Cardiac muscle cell (in vitro differentiated cells and primary cell): ENCODE data around the gene SHROOM3. TPM values are rescaled to one million over a fixed set of nuclear protein-coding genes. Genes with fewer than 3 reads are reported as not detected.
"Not testable (repeated sequence)": the region's sequence is repeated elsewhere in the genome, so short reads cannot be mapped to it uniquely, and the experiment has no call there.

Source experiments
- DNase-seq, 2 donors: peaks; one replicate each; pipeline versions ENCODE4 v3.0.0 to v3.0.0-alpha.2; 2010 to 2017; ENCODE audit warnings: low read depth in 1 of 2, low spot score in 1 of 2
- H3K27ac ChIP-seq: fragments of 200-600 bp; sonication (generic); 2 replicates; pipeline ENCODE4 v1.5.1; 2016
- H3K27me3 ChIP-seq: fragments of 200-600 bp; sonication (generic); 2 replicates; pipeline ENCODE4 v1.6.0; 2016; ENCODE audit warnings: control low read depth
- H3K36me3 ChIP-seq: fragments of 200-600 bp; sonication (generic); 2 replicates; pipeline ENCODE4 v1.5.1; 2016; ENCODE audit warnings: control low read depth
- H3K4me1 ChIP-seq: fragments of 200-600 bp; sonication (generic); 2 replicates; pipeline ENCODE4 v1.8.1; 2017; ENCODE audit warnings: low read depth, mild to moderate bottlenecking, mixed run types
- H3K4me3 ChIP-seq: fragments of 200-600 bp; sonication (generic); 2 replicates; pipeline ENCODE4 v1.5.1; 2016; ENCODE audit warnings: mild to moderate bottlenecking
- H3K9me3 ChIP-seq: fragments of 200-600 bp; sonication (generic); 2 replicates; pipeline ENCODE4 v1.5.1; 2017; ENCODE audit warnings: low read depth, mild to moderate bottlenecking, control low read depth
- polyA plus RNA-seq: library from polyadenylated mRNA; unstranded; fragments of >200 nt; fragmentation: Nextera tagmentation; extraction: Ambion mirVana; gene quantifications from 2 replicates; pipeline ENCODE4 v1.2.1, GENCODE V29; 2016
- total RNA-seq: library from RNA; depleted of rRNA; stranded (reverse); fragments of >200 nt; gene quantifications from 2 replicates; pipeline ENCODE4 v1.2.3, GENCODE V29; 2016
- TF ChIP-seq, protein P1 (sequence below): IDR thresholded peaks from 2 replicates; pipeline ENCODE4 v1.5.1; 2012; ENCODE audit warnings: low read depth, mild to moderate bottlenecking, low read length

Gene SHROOM3
- total and polyA plus RNA-seq, 2 experiments from 2014 or later: 13.7 to 47.7 TPM

- TF ChIP-seq, protein P1, sequence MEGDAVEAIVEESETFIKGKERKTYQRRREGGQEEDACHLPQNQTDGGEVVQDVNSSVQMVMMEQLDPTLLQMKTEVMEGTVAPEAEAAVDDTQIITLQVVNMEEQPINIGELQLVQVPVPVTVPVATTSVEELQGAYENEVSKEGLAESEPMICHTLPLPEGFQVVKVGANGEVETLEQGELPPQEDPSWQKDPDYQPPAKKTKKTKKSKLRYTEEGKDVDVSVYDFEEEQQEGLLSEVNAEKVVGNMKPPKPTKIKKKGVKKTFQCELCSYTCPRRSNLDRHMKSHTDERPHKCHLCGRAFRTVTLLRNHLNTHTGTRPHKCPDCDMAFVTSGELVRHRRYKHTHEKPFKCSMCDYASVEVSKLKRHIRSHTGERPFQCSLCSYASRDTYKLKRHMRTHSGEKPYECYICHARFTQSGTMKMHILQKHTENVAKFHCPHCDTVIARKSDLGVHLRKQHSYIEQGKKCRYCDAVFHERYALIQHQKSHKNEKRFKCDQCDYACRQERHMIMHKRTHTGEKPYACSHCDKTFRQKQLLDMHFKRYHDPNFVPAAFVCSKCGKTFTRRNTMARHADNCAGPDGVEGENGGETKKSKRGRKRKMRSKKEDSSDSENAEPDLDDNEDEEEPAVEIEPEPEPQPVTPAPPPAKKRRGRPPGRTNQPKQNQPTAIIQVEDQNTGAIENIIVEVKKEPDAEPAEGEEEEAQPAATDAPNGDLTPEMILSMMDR: no peak
- Histone ChIP-seq H3K4me1 (no peaks in the 10 kb centered on the region), H3K36me3 (no peaks in the 10 kb centered on the region), H3K27ac (no peak overlapping the region), H3K4me3 (no peak overlapping the region), H3K9me3 (no peaks in the 10 kb centered on the region), H3K27me3 (no peaks in the 10 kb centered on the region)
- peak in 1 of 2 donors; percentile 67 for DNase-seq
Measured at GRCh38 chr4:76449362-76449767, 14.3 kb downstream of the SHROOM3 start.

- H3K36me3 ChIP-seq: no peaks in the 10 kb centered on the region
- H3K9me3 ChIP-seq: no peaks in the 10 kb centered on the region
- no peak overlapping the region for H3K27ac ChIP-seq
- DNase-seq: peak in 1 of 2 donors; percentile 80
- no peaks in the 10 kb centered on the region for H3K4me1 ChIP-seq
- TF ChIP-seq, protein P1: no peak
- no peak overlapping the region for H3K4me3 ChIP-seq
- no peaks in the 10 kb centered on the region for H3K27me3 ChIP-seq
Measured at GRCh38 chr4:76449833-76450232, 14.8 kb downstream of the SHROOM3 start.

DNA sequence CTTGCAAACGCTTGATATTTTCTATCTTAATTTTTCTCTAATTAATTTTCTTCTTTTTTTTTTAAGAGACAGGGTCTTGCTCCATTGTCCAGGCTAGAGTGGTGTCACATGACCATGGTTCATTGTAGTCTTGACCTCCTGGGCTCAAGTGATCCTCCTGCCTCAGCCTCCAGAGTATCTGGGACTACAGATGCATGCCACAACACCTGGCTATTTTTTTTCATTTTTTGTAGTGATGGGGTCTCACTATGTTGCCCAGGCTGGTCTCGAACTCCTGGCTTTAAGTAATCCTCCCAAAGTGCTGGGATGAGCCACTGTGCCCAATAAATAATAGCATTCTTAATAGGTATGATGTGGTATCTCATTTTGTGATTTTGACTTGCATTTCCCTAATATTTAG lies 18.2 kb downstream of the SHROOM3 start:
- TF ChIP-seq, protein P1: no peak
- no peaks in the 10 kb centered on the region for H3K4me1 ChIP-seq
- H3K27me3 ChIP-seq: no peaks in the 10 kb centered on the region
- H3K9me3 ChIP-seq: no peaks in the 10 kb centered on the region
- no peak for DNase-seq
- H3K27ac ChIP-seq: no peak overlapping the region
- no peak overlapping the region for H3K4me3 ChIP-seq
- no peaks in the 10 kb centered on the region for H3K36me3 ChIP-seq

DNA sequence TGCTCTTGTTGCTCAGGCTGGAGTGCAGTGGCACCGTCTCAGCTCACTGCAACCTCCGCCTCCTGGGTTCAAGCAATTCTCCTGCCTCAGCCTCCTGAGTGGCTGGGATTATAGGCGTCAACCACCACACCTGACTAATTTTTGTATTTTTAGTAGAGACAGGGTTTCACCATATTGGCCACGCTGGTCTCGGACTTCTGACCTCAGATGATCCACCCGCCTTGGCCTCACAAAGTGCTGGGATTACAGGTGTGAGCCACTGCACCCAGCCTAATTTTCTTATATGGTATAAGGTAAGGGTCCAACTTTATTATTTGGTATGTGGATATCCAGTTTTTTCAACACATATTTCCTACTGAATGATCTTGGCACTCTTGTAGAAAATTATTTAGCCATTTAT lies 19.0 kb downstream of the SHROOM3 start:
- not testable (repeated sequence) for H3K4me3 ChIP-seq, H3K27ac ChIP-seq, H3K27me3 ChIP-seq, H3K36me3 ChIP-seq, H3K4me1 ChIP-seq, H3K9me3 ChIP-seq, DNase-seq

DNA sequence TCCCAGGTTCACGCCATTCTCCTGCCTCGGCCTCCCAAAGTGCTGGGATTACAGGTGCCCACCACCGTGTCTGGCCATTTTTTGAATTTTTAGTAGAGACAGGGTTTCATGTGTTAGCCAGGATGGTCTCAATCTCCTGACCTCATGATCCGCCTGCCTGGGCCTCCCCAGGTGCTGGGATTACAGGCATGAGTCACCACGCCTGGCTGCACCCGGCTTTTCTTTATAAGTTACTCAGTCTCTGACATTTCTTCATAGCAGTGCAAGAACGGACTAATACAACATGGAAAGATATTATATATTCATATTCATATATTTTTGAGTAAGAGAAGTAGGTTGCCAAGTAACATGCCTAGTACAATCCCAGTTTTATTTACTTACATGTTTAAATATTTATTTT lies 22.9 kb downstream of the SHROOM3 start:
- peaks cover 11% of the 10 kb centered on the region for H3K4me1 ChIP-seq
- no peaks in the 10 kb centered on the region for H3K9me3 ChIP-seq
- no peak overlapping the region for H3K27ac ChIP-seq
- no peak overlapping the region for H3K4me3 ChIP-seq
- DNase-seq: peak in 1 of 2 donors; percentile 34
- no peaks in the 10 kb centered on the region for H3K36me3 ChIP-seq
- H3K27me3 ChIP-seq: no peaks in the 10 kb centered on the region
- TF ChIP-seq, protein P1: no peak

DNA sequence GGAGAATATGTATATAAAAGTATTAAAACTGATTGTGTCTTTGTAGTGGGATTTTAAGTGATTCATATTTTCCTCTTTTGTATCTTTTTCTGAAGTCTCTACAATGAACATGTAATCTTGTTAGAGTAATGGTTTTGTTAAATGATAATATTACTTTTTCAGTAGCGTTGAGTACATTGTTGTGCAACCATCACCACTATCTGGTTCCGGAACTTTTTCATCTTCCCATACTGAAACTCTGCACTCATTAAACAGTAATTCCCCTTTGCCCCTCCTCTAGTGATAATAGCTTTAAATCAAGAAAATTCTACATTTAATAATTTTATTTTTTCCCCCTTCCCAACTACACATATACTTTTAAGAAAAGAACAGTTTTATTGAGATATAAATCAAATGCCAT lies 23.3 kb downstream of the SHROOM3 start:
- H3K4me3 ChIP-seq: no peak overlapping the region
- H3K36me3 ChIP-seq: no peaks in the 10 kb centered on the region
- peak in 1 of 2 donors; percentile 54 for DNase-seq
- H3K9me3 ChIP-seq: no peaks in the 10 kb centered on the region
- peak overlapping the region; percentile 20 for H3K27ac ChIP-seq
- H3K4me1 ChIP-seq: peaks cover 11% of the 10 kb centered on the region
- TF ChIP-seq, protein P1: no peak
- H3K27me3 ChIP-seq: no peaks in the 10 kb centered on the region
